SU-DHL-6 (cell line): ENCODE results near the gene ZNF701.
A peak's percentile ranks its signal among the peaks of the same experiment; 100 is the strongest.
"Not testable (repeated sequence)": the region's sequence is repeated elsewhere in the genome, so short reads cannot be mapped to it uniquely, and the experiment has no call there.

Source experiments
- H2AFZ ChIP-seq: fragments of 200-600 bp; sonication (generic); 2 replicates; pipeline ENCODE4 v1.6.1; 2014; ENCODE audit warnings: low read depth, mild to moderate bottlenecking, moderate library complexity, mixed read lengths, antibody characterized with exemption, low read length; ENCODE audit not compliant: severe bottlenecking
- H3F3A ChIP-seq: fragments of 200-600 bp; shearing (Covaris generic); 2 replicates; pipeline ENCODE4 v1.6.0; 2016; ENCODE audit warnings: antibody characterized with exemption, mild to moderate bottlenecking; ENCODE audit not compliant: insufficient read depth
- H3K27ac ChIP-seq: fragments of 200-600 bp; sonication (generic); 2 replicates; pipeline ENCODE4 v1.5.1; 2016; ENCODE audit warnings: low read depth, mild to moderate bottlenecking, low read length, moderate library complexity, mixed read lengths
- H3K27me3 ChIP-seq: fragments of 200-600 bp; sonication (generic), shearing (Covaris generic); 2 replicates; pipeline ENCODE4 v1.6.0; 2014; ENCODE audit warnings: mild to moderate bottlenecking, low read length
- H3K36me3 ChIP-seq: fragments of 200-600 bp; sonication (generic); 2 replicates; pipeline ENCODE4 v1.6.1; 2014; ENCODE audit warnings: mild to moderate bottlenecking, low read length, mixed read lengths
- H3K4me2 ChIP-seq: fragments of 300-600, 200-600 bp; shearing (Covaris generic), sonication (generic); 2 replicates; pipeline ENCODE4 v1.6.0; 2014; ENCODE audit warnings: low read length, low read depth, mild to moderate bottlenecking; ENCODE audit not compliant: poor library complexity, severe bottlenecking
- H3K4me3 ChIP-seq: fragments of 200-600 bp; sonication (generic); 2 replicates; pipeline ENCODE4 v1.5.1; 2014; ENCODE audit warnings: antibody characterized with exemption, low read length, mild to moderate bottlenecking, mixed read lengths; ENCODE audit not compliant: insufficient read depth, poor library complexity, severe bottlenecking
- H3K79me2 ChIP-seq: fragments of 200-600 bp; sonication (generic); 2 replicates; pipeline ENCODE4 v1.6.1; 2014; ENCODE audit warnings: mild to moderate bottlenecking, low read length, moderate library complexity; ENCODE audit not compliant: insufficient read depth
- H3K9ac ChIP-seq: fragments of 200-600 bp; sonication (generic); 2 replicates; pipeline ENCODE4 v1.7.0; 2014; ENCODE audit warnings: mild to moderate bottlenecking, low read length
- H3K9me2 ChIP-seq: fragments of 200-600 bp; sonication (generic); replicated peaks from 2 replicates; pipeline ENCODE4 v1.6.1; 2014; ENCODE audit warnings: low read length; ENCODE audit not compliant: insufficient read depth
- H3K9me3 ChIP-seq: fragments of 200-600 bp; sonication (generic); 2 replicates; pipeline ENCODE4 v1.6.1; 2014; ENCODE audit warnings: low read length, mixed read lengths; ENCODE audit not compliant: insufficient read depth
- H4K20me1 ChIP-seq: fragments of 200-600 bp; sonication (generic); 2 replicates; pipeline ENCODE4 v1.6.1; 2014; ENCODE audit warnings: low read depth, mild to moderate bottlenecking, antibody characterized with exemption, low read length, moderate library complexity, mixed read lengths
- EZH2phosphoT487 ChIP-seq: fragments of 200-600 bp; sonication (generic), shearing (Covaris generic); conservative IDR thresholded peaks from 2 replicates; pipeline ENCODE4 v1.6.1; 2018; ENCODE audit warnings: mild to moderate bottlenecking, antibody characterized with exemption, low read length, moderate library complexity, mixed read lengths
- TF ChIP-seq, protein P1 (sequence below): fragments of 200-600 bp; sonication (generic); IDR thresholded peaks from one replicate; pipeline ENCODE4 v1.5.1; 2017; ENCODE audit warnings: antibody characterized with exemption, mild to moderate bottlenecking, low read length, moderate library complexity; ENCODE audit not compliant: insufficient read depth, poor library complexity, severe bottlenecking

ZNF701 gene

GRCh38 chr19:52599241-52599640, 29.2 kb downstream of the ZNF701 start:
- H4K20me1 ChIP-seq, result no peaks in the 10 kb centered on the region
- TF ChIP-seq, protein P1, sequence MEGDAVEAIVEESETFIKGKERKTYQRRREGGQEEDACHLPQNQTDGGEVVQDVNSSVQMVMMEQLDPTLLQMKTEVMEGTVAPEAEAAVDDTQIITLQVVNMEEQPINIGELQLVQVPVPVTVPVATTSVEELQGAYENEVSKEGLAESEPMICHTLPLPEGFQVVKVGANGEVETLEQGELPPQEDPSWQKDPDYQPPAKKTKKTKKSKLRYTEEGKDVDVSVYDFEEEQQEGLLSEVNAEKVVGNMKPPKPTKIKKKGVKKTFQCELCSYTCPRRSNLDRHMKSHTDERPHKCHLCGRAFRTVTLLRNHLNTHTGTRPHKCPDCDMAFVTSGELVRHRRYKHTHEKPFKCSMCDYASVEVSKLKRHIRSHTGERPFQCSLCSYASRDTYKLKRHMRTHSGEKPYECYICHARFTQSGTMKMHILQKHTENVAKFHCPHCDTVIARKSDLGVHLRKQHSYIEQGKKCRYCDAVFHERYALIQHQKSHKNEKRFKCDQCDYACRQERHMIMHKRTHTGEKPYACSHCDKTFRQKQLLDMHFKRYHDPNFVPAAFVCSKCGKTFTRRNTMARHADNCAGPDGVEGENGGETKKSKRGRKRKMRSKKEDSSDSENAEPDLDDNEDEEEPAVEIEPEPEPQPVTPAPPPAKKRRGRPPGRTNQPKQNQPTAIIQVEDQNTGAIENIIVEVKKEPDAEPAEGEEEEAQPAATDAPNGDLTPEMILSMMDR, result no peak
- TF ChIP-seq EZH2phosphoT487, result no peak
- no peaks in the 10 kb centered on the region for H3K9me3 ChIP-seq

DNA sequence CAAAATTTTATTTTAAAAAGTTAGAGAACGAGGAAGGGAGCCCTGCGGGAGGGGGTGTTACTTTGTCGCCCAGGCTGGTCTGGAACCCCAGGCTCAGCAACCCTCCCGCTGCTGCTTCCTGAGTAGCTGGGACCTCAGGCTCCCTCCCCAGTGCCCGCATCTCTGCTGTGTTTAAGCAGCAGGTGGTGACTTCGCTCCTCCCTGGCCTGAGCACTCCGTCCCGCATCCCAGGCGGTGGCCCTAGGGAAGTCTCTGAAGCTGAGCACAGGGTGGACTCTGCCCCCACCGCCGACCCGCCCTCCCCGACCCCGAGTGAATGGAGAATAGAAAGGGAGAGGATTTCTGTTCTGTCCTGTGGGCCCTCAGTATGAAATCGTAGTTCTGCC, 30.5 kb downstream of the ZNF701 start:
- Histone ChIP-seq H3K27me3 (no peaks in the 10 kb centered on the region), H3K27ac (no peak overlapping the region), H3K4me2 (peak overlapping the region; percentile 72), H3K9me2 (no peaks in the 10 kb centered on the region), H3K9me3 (no peaks in the 10 kb centered on the region), H3K79me2 (peaks cover 42% of the 10 kb centered on the region), H3F3A (peaks cover 17% of the 10 kb centered on the region; the same call in 1 of the 2 replicates), H3K36me3 (peaks cover 10% of the 10 kb centered on the region; the same call in 1 of the 2 replicates), H2AFZ (peak overlapping the region; percentile 79), H4K20me1 (no peaks in the 10 kb centered on the region), H3K9ac (peak overlapping the region; percentile 88), H3K4me3 (peak overlapping the region; percentile 89)
- TF ChIP-seq EZH2phosphoT487, result no peak
- TF ChIP-seq, protein P1, result no peak

More at GRCh38 chr19:52599241-52599640, 29.2 kb downstream of the ZNF701 start:
- Histone ChIP-seq H3K36me3 (peaks cover 10% of the 10 kb centered on the region; the same call in 1 of the 2 replicates), H2AFZ (no peak overlapping the region), H3K4me2 (no peak overlapping the region), H3K27me3 (no peaks in the 10 kb centered on the region), H3F3A (peaks cover 17% of the 10 kb centered on the region; the same call in 1 of the 2 replicates), H3K4me3 (no peak overlapping the region), H3K9ac (no peak overlapping the region), H3K9me2 (no peaks in the 10 kb centered on the region), H3K79me2 (peaks cover 30% of the 10 kb centered on the region), H3K27ac (no peak overlapping the region)

- Histone ChIP-seq H3K27ac (peak overlapping the region; percentile 30), H3F3A (peaks cover 17% of the 10 kb centered on the region; the same call in 1 of the 2 replicates), H4K20me1 (no peaks in the 10 kb centered on the region), H3K27me3 (no peaks in the 10 kb centered on the region), H3K79me2 (peaks cover 47% of the 10 kb centered on the region), H2AFZ (peak overlapping the region; percentile 84), H3K4me3 (peak overlapping the region; percentile 89), H3K9ac (peak overlapping the region; percentile 88), H3K9me3 (no peaks in the 10 kb centered on the region), H3K4me2 (peak overlapping the region; percentile 72), H3K9me2 (no peaks in the 10 kb centered on the region), H3K36me3 (0 out of 2 replicates have a peak, but pooled peaks cover 5% of the 10 kb centered on the region)
- TF ChIP-seq, protein P1, result no peak
- TF ChIP-seq EZH2phosphoT487, result no peak
Observed at GRCh38 chr19:52601025-52601973, 31.2 kb downstream of the ZNF701 start.

DNA sequence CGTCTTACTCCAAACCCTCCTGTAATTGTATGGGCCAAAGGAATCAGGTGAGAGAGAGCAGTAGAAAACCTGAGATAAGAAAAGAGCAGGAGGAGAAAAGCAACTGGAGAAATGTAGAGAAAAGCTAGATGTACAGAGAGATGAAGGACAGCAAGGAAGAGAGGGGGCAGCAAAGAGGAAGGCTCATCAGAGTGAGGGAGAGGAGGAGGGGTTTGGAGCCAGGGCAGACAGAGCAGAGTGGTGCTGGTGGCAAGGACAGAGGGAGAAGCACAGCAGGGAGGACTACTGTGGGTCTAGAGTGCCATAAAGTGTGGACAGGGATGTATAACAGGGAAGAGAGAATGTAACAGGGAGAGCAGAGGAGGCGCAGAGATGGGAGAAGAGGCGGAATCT, 31.9 kb downstream of the ZNF701 start:
- Histone ChIP-seq H3K4me2 (peak overlapping the region; percentile 72), H3F3A (peaks cover 17% of the 10 kb centered on the region; the same call in 1 of the 2 replicates), H2AFZ (peak overlapping the region; percentile 84), H3K9ac (peak overlapping the region; percentile 88), H3K4me3 (peak overlapping the region; percentile 89), H3K79me2 (peaks cover 53% of the 10 kb centered on the region), H3K27ac (peak overlapping the region; percentile 30)
- not testable (repeated sequence) for H4K20me1 ChIP-seq, H3K9me2 ChIP-seq, H3K36me3 ChIP-seq, H3K27me3 ChIP-seq, H3K9me3 ChIP-seq
